GM18868 (cell line): Measurements from ENCODE around the gene WBP4.
"Not testable (repeated sequence)": the region's sequence is repeated elsewhere in the genome, so short reads cannot be mapped to it uniquely, and the experiment has no call there.

Source experiments
- ATAC-seq: cut with Tn5 transposase; IDR thresholded peaks from one replicate; pipeline ENCODE4 v1.9.1; 2021; ENCODE audit warnings: mild to moderate bottlenecking, moderate library complexity; ENCODE audit not compliant: unreplicated experiment

The WBP4 gene

DNA sequence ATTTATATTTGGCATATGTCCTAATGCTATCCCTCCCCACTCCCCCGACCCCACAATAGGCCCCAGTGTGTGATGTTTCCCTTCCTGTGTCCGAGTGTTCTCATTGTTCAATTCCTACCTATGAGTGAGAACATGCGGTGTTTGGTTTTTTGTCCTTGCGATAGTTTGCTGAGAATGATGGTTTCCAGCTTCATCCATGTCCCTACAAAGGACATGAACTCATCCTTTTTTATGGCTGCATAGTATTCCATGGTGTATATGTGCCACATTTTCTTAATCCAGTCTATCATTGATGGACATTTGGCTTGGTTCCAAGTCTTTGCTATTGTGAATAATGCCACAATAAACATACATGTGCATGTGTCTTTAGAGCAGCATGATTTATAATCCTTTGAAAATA, 18.9 kb upstream of the WBP4 start:
- not testable (repeated sequence) for ATAC-seq

DNA sequence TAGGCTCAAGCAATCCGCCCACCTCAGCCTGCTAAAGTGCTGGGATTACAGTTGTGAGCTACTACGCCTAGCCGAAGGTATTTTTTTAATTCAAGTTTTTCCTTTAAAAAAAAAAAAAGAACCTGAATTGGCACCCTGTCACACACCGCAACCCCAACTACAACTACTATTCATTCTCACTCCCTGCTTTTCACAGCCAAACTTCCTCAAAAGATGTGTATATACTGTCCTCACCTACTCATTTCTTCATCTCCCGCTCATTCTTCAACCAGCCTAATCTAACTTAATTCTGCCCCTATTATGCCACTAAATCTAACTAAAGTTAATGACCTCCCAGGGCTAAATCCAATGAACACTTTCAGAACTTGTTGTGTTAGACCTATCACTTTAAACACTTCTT, 12.7 kb upstream of the WBP4 start:
- no peak for ATAC-seq

DNA sequence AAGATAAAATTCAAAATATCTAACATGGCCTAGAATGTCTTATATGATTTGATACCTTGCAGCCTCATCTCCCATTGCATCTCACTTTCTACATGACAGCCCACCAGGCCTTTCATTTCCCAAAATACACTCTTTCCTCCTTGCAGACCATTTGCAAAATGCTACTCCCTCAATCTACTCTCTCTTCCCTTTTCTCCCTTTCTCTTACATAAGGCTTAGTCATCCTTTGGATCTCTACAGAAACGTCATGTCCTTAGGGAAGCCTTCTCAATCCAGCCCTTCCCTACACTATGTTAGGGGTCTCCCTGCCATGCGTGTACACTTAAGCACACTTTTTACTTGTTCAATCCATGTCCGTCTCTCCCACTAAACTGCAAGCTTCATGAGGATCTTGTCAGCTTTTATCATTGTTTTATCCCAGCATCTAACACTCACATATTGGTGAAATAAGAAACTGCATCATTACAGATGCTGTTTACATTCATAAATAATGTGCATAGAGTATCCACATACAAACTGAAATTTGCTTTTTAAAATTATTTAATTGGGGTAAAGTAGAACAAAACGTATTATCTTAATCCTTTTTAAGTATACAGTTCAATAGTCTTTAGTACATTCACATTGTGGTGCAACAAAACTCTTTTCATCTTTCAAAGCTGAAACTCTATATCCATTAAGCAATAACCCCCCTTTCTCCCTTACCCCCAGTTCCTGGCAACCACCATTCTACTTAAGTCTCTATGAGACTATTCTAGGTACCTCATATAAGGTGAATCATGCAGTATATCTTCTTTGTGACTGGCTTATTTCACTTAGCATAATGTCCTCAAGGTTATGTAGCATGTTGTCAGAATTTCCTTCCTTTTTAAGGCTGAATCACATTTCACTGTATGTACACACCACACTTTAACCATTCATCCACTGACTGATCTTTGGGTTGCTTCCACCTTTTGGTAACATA, 11.5 kb upstream of the WBP4 start:
- no peak for ATAC-seq

DNA sequence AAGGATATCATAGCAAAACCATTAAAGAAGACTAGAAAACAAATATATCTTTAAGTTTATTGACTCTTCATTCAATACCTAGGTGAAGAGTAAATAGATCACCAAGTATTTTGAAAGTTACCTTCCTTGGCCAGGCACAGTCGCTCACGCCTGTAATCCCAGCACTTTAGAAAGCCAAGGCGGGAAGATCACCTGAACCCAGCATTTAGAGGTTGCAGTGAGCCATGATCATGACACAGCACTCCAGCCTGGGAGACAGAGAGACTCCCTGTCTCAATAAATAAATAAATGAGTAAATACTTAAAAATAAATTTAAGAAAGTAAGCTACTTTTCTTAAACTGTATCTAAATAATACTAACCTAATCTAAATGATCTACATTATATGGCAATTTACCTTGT, 8.9 kb upstream of the WBP4 start:
- no peak for ATAC-seq

DNA sequence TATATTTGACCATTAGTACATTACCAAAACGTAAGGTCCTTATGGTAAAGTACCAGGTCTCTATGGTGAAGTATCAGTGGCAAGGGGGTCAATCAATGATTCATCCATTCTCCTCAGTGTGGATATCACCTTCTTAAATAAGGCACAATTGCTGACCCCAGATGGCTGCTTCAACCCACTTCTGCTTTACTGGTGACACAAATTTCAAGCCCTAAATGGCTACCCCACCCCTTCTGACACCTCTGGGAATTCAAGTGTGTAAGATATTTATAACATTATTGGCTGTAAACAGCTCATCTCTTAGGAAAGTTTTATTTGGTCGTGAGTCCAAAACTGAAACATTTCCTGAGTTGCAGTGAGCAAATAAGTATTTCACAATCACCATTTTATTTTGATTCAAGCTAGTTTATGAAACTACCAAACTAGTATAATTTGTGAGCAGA, 7.9 kb upstream of the WBP4 start:
- peak; percentile 83 for ATAC-seq

DNA sequence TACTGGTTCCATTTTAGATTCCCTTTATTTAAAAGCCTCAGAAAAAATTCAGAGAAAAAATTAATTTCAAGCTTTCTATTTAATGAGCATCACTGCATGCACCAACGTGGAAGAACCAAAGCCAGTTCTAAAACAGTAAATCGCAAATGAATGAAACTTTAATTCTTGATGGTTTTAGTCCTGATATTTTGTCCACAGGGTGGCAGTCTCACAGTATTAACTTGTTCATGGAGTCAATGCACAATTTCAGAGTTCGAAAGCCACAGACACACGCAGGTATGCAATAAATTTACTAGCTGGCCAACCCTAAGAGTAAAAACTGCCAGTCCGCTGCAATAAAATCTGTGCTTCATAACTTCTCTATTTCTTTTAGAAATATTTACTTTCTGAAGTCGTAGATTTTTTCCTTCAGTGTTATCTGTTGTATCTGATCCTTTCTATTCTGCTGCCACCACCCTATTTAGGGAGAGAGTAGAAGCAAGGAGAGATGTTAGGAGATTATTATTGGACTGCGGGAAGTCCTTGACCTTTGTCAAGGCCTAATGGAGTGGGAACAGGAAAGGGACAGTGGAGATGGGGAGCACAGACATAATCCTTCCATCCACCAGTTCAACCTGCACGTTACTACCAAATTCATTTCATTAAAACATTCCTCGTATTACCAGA, 7.0 kb upstream of the WBP4 start:
- ATAC-seq: peak; percentile 40

DNA sequence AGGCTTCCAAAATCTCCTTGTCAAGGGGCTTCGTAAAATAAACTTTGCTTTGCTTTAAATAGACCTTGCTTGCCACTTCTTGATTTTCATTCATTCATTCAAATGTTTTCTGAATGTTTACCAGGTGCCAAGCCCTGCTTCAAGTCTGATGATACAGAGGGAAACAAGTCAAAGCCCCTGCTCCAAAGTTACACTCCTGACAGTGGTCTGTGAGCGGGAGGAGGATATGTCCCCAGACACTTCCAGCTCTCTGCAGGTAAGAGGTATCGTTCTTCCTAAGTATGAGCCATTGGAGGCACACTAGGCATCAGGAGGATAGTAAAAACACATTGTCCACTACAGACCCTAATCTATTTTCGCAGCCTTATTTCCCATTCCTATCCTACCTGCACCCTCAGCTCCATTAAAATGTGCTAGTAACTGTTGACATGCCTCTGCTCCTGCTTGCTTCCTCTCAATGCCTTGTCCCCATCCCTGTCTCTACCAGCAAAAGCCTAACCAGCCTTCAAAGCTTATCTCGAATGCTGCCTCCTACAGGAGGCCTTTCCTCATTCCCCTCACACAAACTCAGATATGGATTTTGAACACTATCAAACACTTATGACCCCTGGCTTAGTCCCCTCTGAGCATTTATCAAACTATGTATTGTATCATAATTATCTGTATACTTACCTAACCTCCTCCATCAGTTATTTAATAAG, 6.2 kb upstream of the WBP4 start:
- no peak for ATAC-seq

DNA sequence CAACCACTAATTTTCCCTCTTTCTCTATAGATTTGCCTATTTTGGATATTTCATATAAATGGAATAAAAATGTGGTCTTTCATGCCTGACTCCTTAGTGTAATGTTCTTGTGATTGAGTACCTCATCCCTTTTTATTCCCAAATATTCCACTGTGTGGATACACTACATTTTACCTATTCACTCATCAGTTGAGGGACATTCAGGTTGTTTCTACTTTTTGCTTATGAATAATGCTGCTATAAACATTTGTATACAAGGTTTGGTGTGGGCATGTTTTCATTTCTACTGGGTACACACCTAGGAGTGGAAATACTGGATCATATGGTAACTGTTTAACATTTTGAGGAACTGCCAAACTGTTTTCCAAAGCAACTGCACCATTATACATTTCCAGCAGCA, 5.1 kb upstream of the WBP4 start:
- no peak for ATAC-seq

DNA sequence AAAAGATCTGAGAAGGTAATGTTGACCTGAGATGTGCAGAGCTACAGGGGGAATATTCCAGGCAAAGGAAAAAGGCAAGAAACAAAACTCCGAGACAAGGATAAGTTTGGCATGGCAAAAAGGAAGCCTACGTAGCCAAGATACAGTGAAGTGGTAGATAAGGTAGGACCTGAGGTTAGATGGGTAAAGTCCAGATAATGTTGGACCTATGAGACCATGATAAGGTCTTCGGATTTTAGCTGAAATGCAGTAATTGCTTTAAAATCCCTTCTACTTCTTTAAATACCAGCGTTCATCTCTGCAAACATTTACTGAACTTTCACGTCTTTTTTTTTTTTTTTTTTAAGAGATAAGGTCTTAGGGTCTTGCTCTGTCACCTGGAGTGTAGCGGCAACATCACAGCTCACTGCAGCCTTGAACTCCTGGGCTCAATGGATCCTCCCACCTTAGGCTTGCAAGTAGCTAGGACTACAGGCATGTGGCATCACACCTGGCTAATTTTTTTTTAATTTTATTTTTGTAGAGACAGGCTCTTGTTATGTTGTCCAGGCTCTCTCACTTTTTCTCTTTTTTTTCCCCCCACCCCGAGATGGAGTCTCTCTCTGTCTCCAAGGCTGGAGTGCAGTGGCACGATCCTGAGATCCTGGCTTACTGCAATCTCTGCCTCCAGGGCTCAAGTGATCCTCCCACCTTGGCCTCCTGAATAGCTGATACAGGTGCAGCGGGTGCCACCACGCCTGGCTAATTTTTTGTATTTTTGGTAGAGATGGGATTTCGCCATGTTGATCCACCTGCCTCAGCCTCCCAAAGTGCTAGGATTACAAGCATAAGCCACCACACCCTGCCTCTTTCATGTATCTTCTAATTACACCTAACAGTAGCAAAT, 4.2 kb upstream of the WBP4 start:
- no peak for ATAC-seq

DNA sequence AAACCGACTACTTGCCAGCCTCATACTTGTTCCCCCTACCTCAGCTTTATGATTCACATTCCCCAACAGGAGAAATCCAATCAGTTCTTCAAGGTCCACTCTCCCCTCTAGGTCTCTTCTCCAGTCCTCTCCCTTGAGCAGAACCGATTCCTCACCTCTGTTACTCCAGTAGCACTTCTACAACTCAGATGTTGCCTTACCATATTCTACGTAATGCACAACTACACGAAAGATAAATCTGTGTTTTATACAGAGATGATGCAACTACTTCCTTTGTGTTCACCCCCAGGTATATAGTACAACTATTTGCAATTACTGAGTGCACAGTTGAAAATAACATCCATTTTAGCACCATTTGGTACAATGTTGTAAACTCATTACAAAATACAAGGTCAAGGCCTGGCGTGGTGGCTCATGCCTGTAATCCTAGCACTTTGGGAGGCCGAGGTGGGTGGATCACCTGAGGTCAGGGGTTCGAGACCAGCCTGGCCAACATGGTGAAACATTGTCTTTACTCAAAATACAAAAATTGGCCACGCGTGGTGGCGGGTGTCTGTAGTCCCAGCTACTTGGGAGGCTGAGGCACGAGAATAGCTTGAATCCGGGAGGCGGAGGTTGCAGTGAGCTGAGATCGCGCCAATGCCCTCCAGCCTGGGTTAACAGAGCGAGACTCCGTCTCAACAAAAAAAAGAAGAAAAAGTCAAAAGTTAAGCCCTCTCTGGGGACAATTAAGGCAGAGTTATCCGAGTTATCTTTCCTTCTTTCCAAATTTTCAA, 2.8 kb upstream of the WBP4 start:
- no peak for ATAC-seq

DNA sequence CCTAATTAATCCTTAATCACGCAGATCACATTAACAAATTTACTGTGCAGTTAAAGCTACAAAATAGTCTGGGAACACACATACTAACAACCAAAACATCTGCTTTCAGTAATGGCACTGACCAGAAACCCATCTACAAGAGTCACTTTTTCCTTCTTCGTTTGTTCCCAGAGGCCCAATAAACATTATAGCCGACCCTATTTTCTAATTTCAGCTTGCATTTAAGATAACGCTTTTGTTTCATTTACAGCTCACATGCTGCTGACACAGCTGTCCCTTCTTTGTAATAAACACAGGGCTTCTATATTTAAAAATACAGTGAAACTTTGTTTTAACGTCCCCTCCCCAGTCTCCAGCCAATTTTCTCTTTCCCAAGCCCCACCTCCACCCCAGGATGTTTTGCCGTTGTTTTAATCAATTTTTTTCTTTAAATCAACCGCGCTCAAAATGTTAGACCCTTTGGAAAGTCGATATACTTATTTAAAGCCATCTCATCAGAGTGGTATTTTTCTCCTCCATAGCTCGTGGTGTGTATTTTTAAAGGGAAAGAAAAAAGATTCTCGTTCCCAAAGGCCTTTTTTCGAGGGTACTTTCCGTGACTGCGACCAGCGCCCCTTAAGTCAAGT, 1.7 kb upstream of the WBP4 start:
- ATAC-seq: no peak

DNA sequence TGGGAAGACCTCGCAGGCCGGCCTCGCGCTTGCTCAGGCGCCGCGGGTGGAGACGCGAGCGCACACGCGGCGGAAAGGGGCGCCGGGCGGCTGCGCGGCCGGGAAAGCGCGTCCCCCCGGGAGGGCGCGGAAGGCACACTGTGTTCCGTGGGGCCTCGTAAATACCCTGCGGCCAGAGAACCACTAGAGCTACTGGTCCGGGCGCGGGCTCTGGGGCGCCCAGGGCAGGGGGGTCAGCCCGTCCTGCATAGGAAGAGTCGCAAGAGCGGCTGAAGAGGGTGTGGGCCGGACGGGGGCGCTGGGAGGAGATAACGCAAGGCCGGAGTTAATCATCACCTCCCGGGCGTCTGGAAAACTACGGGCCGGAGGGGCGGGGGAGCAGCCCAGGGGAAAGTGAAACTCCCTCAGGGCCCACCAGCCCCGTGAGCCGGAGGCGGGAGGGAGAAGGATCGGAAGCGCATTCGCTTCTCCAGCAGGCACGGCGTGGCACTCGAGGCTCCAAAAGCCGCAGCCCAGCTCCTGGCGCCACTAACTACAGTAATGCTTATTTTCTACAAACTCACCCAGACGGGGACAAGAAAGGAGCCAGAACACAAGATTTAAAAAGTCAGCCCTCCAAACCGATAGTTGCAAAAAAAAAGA, 1.1 kb upstream of the WBP4 start:
- peak; percentile 37 for ATAC-seq

DNA sequence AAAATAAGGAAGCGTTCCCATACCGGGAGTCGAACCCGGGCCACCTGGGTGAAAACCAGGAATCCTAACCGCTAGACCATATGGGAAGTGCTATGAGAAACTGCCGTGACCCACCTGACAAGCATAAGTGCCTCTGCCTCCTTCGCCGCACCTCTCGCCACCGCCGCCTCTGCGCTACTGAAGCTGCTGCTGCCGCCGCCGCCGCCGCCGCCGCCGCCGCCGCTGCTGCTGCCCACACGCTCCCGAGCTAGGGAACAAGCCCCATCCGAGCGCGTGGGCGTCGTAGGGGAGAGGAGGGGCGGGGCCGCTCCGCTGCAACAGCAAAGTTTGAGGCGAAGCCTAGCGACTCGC, 610 bp upstream of the WBP4 start:
- peak; percentile 34 for ATAC-seq

DNA sequence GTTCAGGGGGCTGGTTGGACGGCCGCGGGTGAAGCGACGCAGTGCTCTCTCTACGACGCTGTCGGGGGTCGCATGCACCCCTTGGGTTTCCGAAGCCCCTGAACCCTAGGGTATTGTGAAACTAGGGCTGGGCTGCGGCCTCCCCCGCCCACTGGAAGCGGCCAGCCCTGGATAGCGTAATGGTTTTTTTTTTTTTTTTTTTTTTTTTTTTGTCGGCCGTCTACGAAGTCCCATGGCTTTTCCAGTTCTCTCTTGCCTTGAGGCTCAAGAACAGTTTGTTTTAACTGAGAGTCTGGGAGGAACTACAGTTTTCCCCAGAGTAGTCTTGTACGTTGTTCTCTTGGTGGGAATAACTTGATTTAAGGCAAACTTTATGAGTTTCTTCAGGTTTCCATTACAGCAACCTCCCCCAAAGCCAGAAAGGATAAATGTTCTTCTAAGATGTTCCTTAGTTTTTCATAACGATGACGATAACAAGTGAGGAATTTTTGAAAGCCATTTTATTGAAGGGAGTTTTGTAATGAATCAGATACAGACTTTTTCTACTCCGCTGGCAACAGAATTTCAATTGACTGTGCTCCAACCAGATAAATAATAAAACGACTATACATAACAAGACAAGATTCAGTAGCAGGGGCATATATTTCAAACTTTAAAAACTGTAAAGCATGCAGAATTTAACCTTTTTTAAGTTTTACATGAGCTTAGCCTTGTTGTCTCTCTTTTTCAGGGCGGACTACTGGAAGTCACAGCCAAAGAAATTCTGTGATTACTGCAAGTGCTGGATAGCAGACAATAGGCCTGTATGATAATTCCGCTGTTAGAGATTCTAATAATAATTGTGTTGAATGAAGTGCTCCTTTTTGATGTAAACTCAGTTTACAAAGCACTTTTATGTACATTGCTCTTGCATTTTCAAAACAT, 867 bp downstream of the WBP4 start:
- ATAC-seq: peak; percentile 26

DNA sequence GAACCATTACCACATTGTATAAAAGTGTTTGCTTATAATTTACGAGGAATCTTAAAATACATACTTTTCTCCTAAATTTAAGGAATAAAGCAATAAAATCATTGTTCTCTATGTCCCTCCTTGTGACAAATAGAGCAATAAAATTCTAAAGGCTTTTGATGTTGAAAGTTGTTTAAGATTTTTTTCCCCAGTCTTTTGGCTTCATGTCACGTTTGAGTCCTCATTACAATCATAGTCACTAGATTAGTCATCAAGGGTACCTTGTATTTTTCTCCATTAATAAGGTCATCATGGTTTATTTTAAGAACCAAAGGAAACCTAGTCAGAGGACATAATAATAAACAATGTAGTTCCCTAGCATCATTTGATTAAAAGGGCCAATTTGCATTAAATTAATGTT, 3.2 kb downstream of the WBP4 start:
- no peak for ATAC-seq

DNA sequence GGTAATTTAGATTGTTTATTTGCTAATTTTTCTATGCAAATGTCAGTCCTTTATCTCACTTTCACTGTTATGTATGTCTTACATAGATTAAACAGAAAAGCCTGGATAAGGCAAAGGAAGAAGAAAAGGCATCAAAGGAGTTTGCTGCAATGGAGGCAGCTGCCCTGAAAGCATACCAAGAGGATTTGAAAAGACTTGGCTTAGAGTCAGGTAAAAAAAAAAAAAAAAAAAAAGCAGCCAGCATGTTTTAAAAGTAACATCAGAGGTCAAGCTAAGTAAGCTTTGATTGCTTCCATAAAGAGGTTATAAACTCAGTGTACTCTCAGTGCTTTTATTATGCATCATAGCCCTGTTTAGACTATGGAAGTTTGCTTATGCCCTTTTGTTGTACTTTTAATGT, 3.8 kb downstream of the WBP4 start:
- ATAC-seq: no peak

DNA sequence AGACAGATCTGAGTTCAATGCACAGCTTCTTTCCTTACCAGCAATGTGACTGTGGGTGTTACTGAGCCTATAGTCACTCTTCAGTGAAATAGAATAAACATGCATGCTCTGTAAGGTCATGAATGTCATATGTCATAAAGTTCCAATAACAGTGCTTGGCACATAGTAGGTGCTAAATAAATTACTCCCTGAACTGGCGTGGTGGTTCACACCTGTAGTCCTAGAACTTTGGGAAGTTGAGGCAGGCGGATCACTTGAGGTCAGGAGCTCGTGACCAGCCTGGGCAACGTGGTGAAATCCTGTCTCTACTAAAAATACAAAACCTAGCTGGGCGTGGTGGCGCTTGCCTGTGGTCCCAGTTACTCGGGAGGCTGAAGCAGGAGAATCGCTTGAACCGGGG, 13.2 kb downstream of the WBP4 start:
- ATAC-seq: no peak

DNA sequence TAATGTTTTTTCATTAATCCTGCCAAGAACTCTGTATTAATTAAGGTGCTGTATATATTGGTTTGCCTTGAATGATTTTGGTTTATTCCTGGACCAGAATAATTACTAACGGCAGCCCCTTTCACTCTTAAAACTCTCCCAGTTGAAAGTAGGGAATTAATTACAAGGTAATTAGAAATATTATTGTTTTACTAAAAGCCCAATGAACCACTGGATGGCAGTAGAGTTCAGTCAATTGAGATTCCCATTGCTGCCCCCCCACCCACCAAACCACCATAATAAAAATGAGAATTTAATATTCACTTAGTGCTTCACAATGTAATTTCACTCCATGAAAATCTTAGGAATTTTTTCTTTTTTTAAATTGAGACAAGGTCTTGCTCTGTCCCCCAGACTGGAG, 13.7 kb downstream of the WBP4 start:
- no peak for ATAC-seq
